Spleen (tissue), 7 donors: ENCODE data around the gene TMC6.

Experiments used
- CTCF ChIP-seq, 11 experiments: fragments of 200-600 bp in 7 of 11; fragments of 450-650 bp in 4 of 11; sonication (generic) in 4 of 11; IDR thresholded peaks in 8 of 11; conservative IDR thresholded peaks in 3 of 11; 1 replicate in 7 of 11; 2 replicates in 4 of 11; pipeline versions ENCODE4 v1.4.0 to v1.8.0; 2016 to 2021; ENCODE audit warnings: antibody characterized with exemption in 11 of 11, inconsistent platforms in 4 of 11, mild to moderate bottlenecking in 1 of 11
- POLR2A ChIP-seq, 3 donors: fragments of 450-650 bp; IDR thresholded peaks; one replicate each; pipeline ENCODE4 v1.5.1; 2017; ENCODE audit warnings: antibody characterized with exemption in 3 of 3, mild to moderate bottlenecking in 1 of 3
- POLR2AphosphoS5 ChIP-seq, 3 donors: sonication (generic); formaldehyde crosslinking; IDR thresholded peaks; one replicate each; pipeline ENCODE4 v1.5.1; 2017; ENCODE audit warnings: antibody characterized with exemption in 3 of 3
- donor health status: DM: no; HTN: no; CAD: no; lungs with moderate emphysema.
- donor health status: DM: no; HTN: no; CAD: no.
- donor health status: DM: no; HTN: no; CAD: no.

DNA sequence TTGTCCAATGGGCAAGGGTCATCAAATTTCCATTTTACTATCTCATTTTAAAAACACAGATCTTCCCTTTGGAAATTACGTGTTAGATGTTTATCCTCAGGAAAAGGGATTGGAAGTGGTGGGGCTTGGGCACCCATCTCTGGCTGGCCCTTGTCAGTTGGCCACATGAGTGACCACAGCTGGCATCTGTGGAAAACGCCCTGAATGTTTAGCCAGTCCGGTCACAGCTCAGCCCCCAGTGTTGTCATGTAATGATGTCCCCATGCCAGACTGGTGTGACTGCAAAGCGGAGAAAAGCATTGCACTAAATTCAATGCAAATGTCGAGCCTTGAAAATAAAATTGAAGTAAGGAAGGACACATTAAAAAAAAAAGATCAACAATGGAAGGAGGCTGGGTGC, 53.0 kb downstream of the TMC6 start:
- TF ChIP-seq CTCF (IDR thresholded peaks at IDR 0.05 in 8 of 11, conservative IDR thresholded peaks at IDR 0.05 in 3 of 11): no peak
- no peak for TF ChIP-seq POLR2AphosphoS5 (IDR thresholded peaks at IDR 0.05)
- TF ChIP-seq POLR2A (IDR thresholded peaks at IDR 0.05): no peak
